Measurements from ENCODE around the gene CACNG5.

DNA sequence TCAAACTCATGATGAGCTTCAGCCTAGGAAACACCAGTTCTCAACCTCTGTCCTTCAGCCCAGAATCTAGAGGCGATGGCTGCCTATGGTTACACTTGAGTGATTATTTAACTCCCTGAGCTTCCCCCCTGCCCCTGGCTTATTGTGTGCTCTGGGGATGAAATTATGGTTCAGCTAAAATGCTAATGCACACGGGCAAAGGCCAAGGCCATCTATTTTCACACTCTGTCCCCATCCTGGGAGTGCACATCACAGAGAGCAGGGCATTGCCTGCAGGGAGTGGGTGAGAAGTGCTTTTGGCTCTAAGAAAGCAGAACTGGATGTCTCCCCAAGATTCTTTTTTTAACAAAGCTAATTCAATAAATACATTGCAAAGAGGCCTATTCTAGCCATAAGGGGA lies 21.6 kb upstream of the CACNG5 start:
- TF ChIP-seq, protein P1, sequence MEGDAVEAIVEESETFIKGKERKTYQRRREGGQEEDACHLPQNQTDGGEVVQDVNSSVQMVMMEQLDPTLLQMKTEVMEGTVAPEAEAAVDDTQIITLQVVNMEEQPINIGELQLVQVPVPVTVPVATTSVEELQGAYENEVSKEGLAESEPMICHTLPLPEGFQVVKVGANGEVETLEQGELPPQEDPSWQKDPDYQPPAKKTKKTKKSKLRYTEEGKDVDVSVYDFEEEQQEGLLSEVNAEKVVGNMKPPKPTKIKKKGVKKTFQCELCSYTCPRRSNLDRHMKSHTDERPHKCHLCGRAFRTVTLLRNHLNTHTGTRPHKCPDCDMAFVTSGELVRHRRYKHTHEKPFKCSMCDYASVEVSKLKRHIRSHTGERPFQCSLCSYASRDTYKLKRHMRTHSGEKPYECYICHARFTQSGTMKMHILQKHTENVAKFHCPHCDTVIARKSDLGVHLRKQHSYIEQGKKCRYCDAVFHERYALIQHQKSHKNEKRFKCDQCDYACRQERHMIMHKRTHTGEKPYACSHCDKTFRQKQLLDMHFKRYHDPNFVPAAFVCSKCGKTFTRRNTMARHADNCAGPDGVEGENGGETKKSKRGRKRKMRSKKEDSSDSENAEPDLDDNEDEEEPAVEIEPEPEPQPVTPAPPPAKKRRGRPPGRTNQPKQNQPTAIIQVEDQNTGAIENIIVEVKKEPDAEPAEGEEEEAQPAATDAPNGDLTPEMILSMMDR (IDR thresholded peaks at IDR 0.05): no peak
- no peak for TF ChIP-seq POLR2A (IDR thresholded peaks at IDR 0.05)
